A549 treated with AZD9567 at 1 μM for 4 hours (cell line): ENCODE measurements around the gene SLC35F6. TPM values are rescaled to one million over a fixed set of nuclear protein-coding genes. Genes with fewer than 3 reads are reported as not detected.

Source experiments
- total RNA-seq: library from RNA; stranded (reverse); fragments of 200-300 nt; extraction: Qiagen RNA extraction; gene quantifications from 5 replicates; pipeline ENCODE4 v1.2.3, GENCODE V29; 2022; ENCODE audit not compliant: insufficient read depth

The SLC35F6 gene
- total RNA-seq: 29.6 to 47.4 TPM (median 32.2 TPM) in 5 replicates

GRCh38 chr2:26764078-26764887 lies at the start of gene SLC35F6:
Gene SLC35F6, plus strand, starts transcription at chr2:26764284. Its CDS starts 66 bp downstream, at chr2:26764350.

DNA sequence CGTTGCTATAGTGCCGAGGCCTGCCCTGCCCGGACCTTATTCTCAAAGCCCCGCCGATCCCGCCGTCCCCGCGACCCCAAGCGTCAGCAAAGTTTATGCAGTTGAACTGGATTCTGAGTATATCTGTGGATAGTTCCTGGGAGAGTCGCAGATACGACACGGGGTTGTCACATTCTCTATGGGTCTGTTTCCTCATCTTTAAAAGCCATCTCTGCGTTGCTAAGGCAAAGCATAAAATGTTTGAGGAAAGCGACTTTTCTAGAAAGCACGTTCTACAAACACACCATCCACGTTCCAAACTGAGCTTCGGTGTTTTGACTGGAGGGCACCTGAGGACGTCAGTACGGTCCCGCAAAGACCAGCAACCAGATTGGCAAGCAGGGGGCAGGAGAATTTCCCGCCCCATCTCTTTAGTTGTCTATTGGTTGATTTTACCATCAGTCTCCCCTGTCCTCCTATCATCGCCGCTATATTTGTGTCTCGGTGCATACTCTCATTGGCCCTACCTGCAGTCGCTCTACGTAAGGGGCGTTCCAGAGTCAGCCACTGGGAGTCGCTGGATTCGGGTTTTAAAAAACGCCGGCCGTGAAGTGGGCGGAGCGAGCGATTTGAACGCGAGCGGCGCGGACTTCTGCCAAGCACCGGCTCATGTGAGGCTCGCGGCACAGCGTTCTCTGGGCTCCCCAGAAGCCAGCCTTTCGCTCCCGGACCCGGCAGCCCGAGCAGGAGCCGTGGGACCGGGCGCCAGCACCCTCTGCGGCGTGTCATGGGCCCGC lies 21.5 kb downstream of the SLC35F6 start, which contains the start of gene CENPA:
TSS of gene CENPA (plus strand) at position 626 of the 776 bp plus-strand sequence. CDS start at position 767, 141 bp downstream.

Other genes starting within 250 kb of the SLC35F6 start
- 0.21 to 0.48 TPM (median 0.29 TPM) in 4 of 5 replicates, not detected in the other for gene CIB4, start 122.9 kb upstream of the SLC35F6 start, total RNA-seq
- 0.48 to 0.75 TPM (median 0.54 TPM) in 5 replicates for gene KCNK3, start 71.6 kb upstream of the SLC35F6 start, total RNA-seq
- 39.2 to 53.8 TPM (median 50.5 TPM) in 5 replicates for gene CENPA, start 21.8 kb downstream of the SLC35F6 start, total RNA-seq
- 4.3 to 6.1 TPM (median 5.1 TPM) in 5 replicates for gene DPYSL5, start 83.8 kb downstream of the SLC35F6 start, total RNA-seq
- 11.0 to 12.0 TPM (median 11.8 TPM) in 5 replicates for gene MAPRE3, start 206.4 kb downstream of the SLC35F6 start, total RNA-seq